AG04449 (cell line): ENCODE measurements around the gene MPP2.
"Not testable (repeated sequence)": the region's sequence is repeated elsewhere in the genome, so short reads cannot be mapped to it uniquely, and the experiment has no call there.

Experiments used
- CTCF ChIA-PET: fragments of 350-600 bp; formaldehyde crosslinking; extraction: SDS; loops from one replicate; lab custom pipeline; 2021; ENCODE audit warnings: antibody characterized with exemption; lab: Yijun Ruan, JAX
- POLR2A ChIA-PET: fragments of 400-600, 350-600 bp; formaldehyde crosslinking; extraction: SDS; loops from one replicate; lab custom pipeline; 2020; ENCODE audit warnings: antibody characterized with exemption, inconsistent platforms; lab: Yijun Ruan, JAX
- DNase-seq: peaks from one replicate; pipeline ENCODE4 v3.0.0-alpha.2; 2010; ENCODE audit warnings: low read depth, low spot score
- H3K4me3 ChIP-seq: 2 replicates; pipeline ENCODE4 v1.5.1; 2011; ENCODE audit warnings: low read depth, mild to moderate bottlenecking, control low read depth, low read length
- TF ChIP-seq, protein P1 (sequence below): IDR thresholded peaks from one replicate; pipeline ENCODE4 v1.5.1; 2011; ENCODE audit warnings: mild to moderate bottlenecking, moderate library complexity, low read length, control low read depth, inconsistent platforms; ENCODE audit not compliant: insufficient read depth; ENCODE audit errors: missing control alignments

The MPP2 gene

GRCh38 chr17:43846963-43847371 lies 60.4 kb downstream of the MPP2 start, which contains the start of gene CD300LG:
TSS of gene CD300LG (plus strand) at chr17:43847176. CDS start at chr17:43847217, 41 bp downstream.
- ChIA-PET CTCF (interaction anchor here (0.8 to 5.2 kb wide), 38 partner anchors 9 to 271 kb away, joined by 3 to 61 read pairs (median 6); partner anchors contain the start of genes DUSP3, MPP2 and MPP3), POLR2A (no interaction called here)
- no peak for DNase-seq
- H3K4me3 ChIP-seq, result no peak within 1 kb of the TSS
- TF ChIP-seq, protein P1, sequence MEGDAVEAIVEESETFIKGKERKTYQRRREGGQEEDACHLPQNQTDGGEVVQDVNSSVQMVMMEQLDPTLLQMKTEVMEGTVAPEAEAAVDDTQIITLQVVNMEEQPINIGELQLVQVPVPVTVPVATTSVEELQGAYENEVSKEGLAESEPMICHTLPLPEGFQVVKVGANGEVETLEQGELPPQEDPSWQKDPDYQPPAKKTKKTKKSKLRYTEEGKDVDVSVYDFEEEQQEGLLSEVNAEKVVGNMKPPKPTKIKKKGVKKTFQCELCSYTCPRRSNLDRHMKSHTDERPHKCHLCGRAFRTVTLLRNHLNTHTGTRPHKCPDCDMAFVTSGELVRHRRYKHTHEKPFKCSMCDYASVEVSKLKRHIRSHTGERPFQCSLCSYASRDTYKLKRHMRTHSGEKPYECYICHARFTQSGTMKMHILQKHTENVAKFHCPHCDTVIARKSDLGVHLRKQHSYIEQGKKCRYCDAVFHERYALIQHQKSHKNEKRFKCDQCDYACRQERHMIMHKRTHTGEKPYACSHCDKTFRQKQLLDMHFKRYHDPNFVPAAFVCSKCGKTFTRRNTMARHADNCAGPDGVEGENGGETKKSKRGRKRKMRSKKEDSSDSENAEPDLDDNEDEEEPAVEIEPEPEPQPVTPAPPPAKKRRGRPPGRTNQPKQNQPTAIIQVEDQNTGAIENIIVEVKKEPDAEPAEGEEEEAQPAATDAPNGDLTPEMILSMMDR, result no peak

DNA sequence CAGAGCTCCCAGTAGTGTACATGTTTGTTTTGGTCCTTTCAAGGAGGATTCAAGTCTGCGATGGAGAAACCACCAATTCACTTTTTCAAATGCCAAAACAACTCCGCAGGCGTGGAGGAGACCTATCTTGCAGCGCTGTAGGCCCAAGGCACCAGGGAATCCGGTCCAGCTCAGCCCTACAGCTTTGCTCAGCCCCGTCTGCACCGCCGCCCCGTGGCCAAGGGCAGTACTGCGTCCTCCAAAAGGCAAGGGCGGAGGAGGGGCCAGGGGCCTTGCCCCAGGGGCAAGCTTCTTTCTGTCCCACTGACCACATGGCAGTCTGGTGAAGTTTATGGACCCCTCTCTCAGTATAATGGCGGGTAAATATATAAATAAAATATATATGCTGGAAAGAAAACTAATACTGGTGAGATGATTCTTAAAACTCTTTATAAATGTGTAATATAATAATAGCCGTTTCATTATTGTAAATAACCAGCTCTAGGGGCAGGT lies 61.1 kb downstream of the MPP2 start:
- TF ChIP-seq, protein P1, result peak; percentile 100
- peak; percentile 3 for DNase-seq
- CTCF ChIA-PET, result interaction anchor here (0.7 to 5.2 kb wide), 43 partner anchors 8 to 270 kb away, joined by 3 to 61 read pairs (median 6); partner anchors contain the start of genes DUSP3, MPP2 and MPP3
- POLR2A ChIA-PET, result interaction anchor here (1.0 kb wide), 1 partner anchor 67 kb away, joined by 3 read pairs; the partner anchor contains the start of gene DUSP3
- H3K4me3 ChIP-seq, result no peak overlapping the region

DNA sequence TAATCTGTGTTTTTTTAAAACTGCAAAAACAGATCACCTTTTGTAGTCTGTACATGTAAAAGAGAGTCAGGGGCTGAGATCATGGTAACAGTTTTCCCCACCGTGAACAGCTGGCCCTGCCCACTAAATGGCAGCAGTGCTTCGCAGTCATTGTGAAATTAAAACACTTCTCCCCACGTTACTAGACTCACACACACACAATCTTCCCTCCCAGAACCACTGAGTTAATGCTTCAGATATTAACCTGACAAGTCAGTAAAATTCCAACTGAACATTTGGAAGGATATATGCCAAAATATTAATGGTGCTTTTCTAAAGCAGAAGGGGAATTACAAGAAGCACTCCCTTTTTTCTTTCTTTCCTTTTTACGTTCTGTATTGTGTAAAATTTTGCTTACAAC lies 61.6 kb downstream of the MPP2 start:
- ChIA-PET POLR2A (interaction anchor here (1.0 kb wide), 1 partner anchor 67 kb away, joined by 3 read pairs; the partner anchor contains the start of gene DUSP3), CTCF (interaction anchor here (0.7 to 5.2 kb wide), 35 partner anchors 8 to 197 kb away, joined by 3 to 61 read pairs (median 8); partner anchors contain the start of genes DUSP3 and MPP3)
- H3K4me3 ChIP-seq, result no peak overlapping the region
- no peak for DNase-seq
- TF ChIP-seq, protein P1, result no peak

DNA sequence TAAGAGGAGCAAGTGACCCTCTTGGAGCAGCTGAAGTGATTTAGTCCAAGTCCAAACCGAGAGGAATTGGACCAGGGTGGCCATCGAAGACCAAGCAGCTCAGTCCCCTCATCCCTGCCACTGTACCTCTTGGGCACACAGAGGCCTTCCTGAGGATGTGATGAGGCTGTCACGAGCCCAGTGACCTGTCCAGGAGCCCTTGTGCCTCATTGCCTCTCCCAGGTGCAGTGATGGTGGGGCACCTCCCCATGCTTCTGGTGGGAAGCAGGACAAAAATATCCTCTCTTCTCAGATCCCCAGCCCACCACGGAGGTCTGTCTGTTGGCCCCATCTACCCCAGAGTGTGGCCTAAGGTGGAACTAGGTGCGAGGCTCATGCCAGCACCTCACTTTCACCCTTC lies 63.1 kb downstream of the MPP2 start:
- H3K4me3 ChIP-seq, result no peak overlapping the region
- ChIA-PET POLR2A (no interaction called here), CTCF (interaction anchor here (1.0 to 5.2 kb wide), 5 partner anchors 12 to 78 kb away, joined by 3 to 61 read pairs (median 30); partner anchors contain the start of gene MPP3)
- no peak for DNase-seq
- TF ChIP-seq, protein P1, result no peak

DNA sequence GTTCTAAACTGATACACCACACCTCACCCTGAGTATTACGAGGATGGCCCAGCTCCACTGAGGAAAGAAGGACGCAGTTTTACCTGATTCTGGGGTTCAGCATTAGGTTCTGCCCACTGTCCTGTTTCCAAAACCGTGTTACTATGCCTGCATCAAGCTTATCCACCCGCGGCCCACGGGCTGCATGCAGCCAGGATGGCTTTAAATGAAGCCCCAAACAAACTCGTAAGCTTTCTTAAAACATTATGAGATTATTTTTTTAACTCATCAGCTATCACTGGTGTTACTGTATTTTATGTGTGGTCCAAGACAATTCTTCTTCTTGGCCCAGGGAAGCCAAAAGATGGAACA lies 64.4 kb downstream of the MPP2 start:
- H3K4me3 ChIP-seq, result no peak overlapping the region
- TF ChIP-seq, protein P1, result no peak
- no peak for DNase-seq
- POLR2A ChIA-PET, result no interaction called here
- CTCF ChIA-PET, result interaction anchor here (0.9 to 1.1 kb wide), 3 partner anchors 9 to 76 kb away, joined by 3 to 5 read pairs (median 4); no protein-coding TSS in a partner anchor

- CTCF ChIA-PET, result interaction anchor here (0.6 to 1.7 kb wide), 7 partner anchors 9 to 76 kb away, joined by 3 to 5 read pairs (median 4); partner anchors contain the start of gene MPP3
These were observed 65.0 kb downstream of the MPP2 start for GRCh38 chr17:43842091-43842974.

More at GRCh38 chr17:43842091-43842974, 65.0 kb downstream of the MPP2 start:
- H3K4me3 ChIP-seq, POLR2A ChIA-PET, DNase-seq: not testable (repeated sequence)
